Activated naive CD8-positive, alpha-beta T cell (primary cell): ENCODE results near the gene ATOH8.

Experiments
- H3K27ac Mint-ChIP-seq: one replicate; pipeline ENCODE4 v1.8.0; 2021; ENCODE audit warnings: mixed read lengths
- H3K27me3 Mint-ChIP-seq: one replicate; pipeline ENCODE4 v1.8.0; 2021; ENCODE audit warnings: mixed read lengths
- H3K36me3 Mint-ChIP-seq: one replicate; pipeline ENCODE4 v1.8.0; 2021; ENCODE audit warnings: mixed read lengths
- H3K4me1 Mint-ChIP-seq: one replicate; pipeline ENCODE4 v1.8.0; 2021; ENCODE audit warnings: low read depth, mixed read lengths
- H3K4me3 Mint-ChIP-seq: one replicate; pipeline ENCODE4 v1.8.0; 2021; ENCODE audit warnings: mild to moderate bottlenecking, mixed read lengths
- H3K9me3 Mint-ChIP-seq: one replicate; pipeline ENCODE4 v1.8.0; 2021; ENCODE audit warnings: low read depth, mixed read lengths

Gene ATOH8, protein sequence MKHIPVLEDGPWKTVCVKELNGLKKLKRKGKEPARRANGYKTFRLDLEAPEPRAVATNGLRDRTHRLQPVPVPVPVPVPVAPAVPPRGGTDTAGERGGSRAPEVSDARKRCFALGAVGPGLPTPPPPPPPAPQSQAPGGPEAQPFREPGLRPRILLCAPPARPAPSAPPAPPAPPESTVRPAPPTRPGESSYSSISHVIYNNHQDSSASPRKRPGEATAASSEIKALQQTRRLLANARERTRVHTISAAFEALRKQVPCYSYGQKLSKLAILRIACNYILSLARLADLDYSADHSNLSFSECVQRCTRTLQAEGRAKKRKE

GRCh38 chr2:85753525-85754312, at the start of gene ATOH8:
Gene ATOH8, plus strand, starts transcription at chr2:85753991. Its CDS starts 199 bp downstream, at chr2:85754190.
- Mint-ChIP-seq H3K27ac (no peak within 1 kb of the TSS), H3K36me3 (no peaks in the 10 kb centered on the region), H3K4me3 (peak within 1 kb of the TSS; percentile 84), H3K4me1 (peaks cover 13% of the 10 kb centered on the region), H3K9me3 (no peaks in the 10 kb centered on the region), H3K27me3 (peaks cover 35% of the 10 kb centered on the region)

- H3K36me3 Mint-ChIP-seq: no peaks in the 10 kb centered on the region
- H3K4me1 Mint-ChIP-seq: peaks cover 22% of the 10 kb centered on the region
- no peaks in the 10 kb centered on the region for H3K9me3 Mint-ChIP-seq
- H3K4me3 Mint-ChIP-seq: no peak overlapping the region
- no peak overlapping the region for H3K27ac Mint-ChIP-seq
- peaks cover 3% of the 10 kb centered on the region for H3K27me3 Mint-ChIP-seq
These were observed 49.8 kb upstream of the ATOH8 start for GRCh38 chr2:85704038-85704437.

DNA sequence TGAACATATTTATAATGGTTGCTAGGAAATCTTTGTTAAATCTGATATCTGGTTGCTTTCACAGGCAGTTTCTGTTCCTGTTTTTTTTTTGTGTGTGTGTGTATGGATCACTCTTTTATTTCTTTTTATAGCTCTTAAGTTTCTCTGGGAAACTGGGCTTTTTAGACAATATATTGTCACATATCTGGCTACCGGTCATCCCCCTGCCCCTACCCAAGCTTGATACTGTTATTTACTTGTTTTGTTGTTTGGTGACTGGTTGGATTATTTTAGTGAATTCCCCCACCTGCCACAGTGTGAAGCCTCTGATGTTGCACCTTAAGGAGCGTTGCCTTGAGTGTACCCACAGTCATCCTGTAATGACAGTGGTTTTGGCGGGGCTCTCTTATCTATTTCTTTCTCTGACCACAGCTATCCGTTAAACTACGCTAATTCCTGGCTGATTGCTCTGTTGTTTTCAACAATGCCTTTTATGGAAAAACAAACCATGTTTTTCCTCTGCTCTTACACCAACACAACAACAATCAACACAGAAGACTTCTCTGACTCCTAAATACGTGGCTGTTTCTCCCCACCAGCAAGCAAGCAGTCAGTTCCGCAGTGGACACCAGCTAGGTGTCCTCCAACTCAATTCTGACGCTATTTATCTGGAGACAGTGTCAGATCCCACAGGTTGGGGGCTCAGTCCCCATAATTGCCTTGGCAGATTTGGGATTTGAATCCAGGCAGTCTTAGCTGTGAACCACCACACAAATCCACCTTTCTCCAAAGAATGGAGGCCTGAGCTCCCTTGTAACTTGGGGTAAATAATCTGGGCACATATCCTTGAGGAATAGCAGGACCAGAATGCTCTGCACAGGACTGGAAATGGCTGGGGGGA, 48.8 kb upstream of the ATOH8 start:
- Mint-ChIP-seq H3K9me3 (no peaks in the 10 kb centered on the region), H3K36me3 (no peaks in the 10 kb centered on the region), H3K27ac (no peak overlapping the region), H3K27me3 (peaks cover 3% of the 10 kb centered on the region), H3K4me3 (no peak overlapping the region), H3K4me1 (peaks cover 22% of the 10 kb centered on the region)

DNA sequence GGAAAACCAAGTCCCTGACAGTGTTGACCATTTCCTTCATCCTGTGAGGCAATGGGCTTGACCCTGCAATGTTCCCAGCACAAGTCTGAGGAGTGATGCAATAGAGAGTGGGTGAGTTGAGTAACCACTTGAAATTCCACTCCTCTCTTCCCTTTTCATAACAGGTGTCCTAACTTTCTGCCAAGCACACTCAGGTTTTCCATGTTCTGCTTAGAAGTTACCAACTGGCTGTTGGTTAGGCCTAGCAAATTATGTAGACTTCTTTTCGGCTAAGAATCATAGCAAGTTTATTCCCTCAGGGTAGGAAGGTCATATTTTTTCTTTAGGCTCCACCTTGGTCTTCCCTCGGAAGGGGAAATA, 48.1 kb upstream of the ATOH8 start:
- Mint-ChIP-seq H3K9me3 (no peaks in the 10 kb centered on the region), H3K4me1 (peaks cover 22% of the 10 kb centered on the region), H3K27me3 (peaks cover 3% of the 10 kb centered on the region), H3K4me3 (no peak overlapping the region), H3K36me3 (no peaks in the 10 kb centered on the region), H3K27ac (no peak overlapping the region)

GRCh38 chr2:85706063-85706462, 47.7 kb upstream of the ATOH8 start:
- Mint-ChIP-seq H3K27ac (no peak overlapping the region), H3K4me3 (no peak overlapping the region), H3K27me3 (peaks cover 3% of the 10 kb centered on the region), H3K4me1 (peaks cover 22% of the 10 kb centered on the region), H3K9me3 (no peaks in the 10 kb centered on the region), H3K36me3 (no peaks in the 10 kb centered on the region)

- H3K27me3 Mint-ChIP-seq: peaks cover 3% of the 10 kb centered on the region
- no peaks in the 10 kb centered on the region for H3K9me3 Mint-ChIP-seq
- peaks cover 19% of the 10 kb centered on the region for H3K4me1 Mint-ChIP-seq
- H3K4me3 Mint-ChIP-seq: no peak overlapping the region
- no peak overlapping the region for H3K27ac Mint-ChIP-seq
- no peaks in the 10 kb centered on the region for H3K36me3 Mint-ChIP-seq
These were observed 47.0 kb upstream of the ATOH8 start for GRCh38 chr2:85706599-85707296.

DNA sequence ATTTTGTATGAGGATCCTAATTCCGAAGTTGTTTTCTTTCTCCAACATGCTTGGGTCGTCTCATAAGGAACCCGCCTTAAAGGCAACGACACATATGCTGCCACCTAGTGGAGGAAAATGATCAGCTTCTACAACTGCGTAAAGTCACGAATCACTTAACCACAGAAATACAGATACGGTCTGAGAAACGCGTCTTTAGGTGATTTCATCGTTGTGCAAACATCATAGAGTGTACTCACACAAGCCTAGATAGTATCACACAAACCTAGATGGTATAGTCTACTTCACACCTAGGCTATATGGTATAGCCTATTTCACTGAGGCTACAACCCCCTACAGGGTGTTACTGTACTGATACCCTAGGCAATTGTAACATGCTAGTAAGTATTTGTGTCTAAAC, 46.5 kb upstream of the ATOH8 start:
- Mint-ChIP-seq H3K9me3 (no peaks in the 10 kb centered on the region), H3K4me1 (peaks cover 14% of the 10 kb centered on the region), H3K36me3 (no peaks in the 10 kb centered on the region), H3K27ac (no peak overlapping the region), H3K4me3 (no peak overlapping the region), H3K27me3 (peaks cover 3% of the 10 kb centered on the region)

DNA sequence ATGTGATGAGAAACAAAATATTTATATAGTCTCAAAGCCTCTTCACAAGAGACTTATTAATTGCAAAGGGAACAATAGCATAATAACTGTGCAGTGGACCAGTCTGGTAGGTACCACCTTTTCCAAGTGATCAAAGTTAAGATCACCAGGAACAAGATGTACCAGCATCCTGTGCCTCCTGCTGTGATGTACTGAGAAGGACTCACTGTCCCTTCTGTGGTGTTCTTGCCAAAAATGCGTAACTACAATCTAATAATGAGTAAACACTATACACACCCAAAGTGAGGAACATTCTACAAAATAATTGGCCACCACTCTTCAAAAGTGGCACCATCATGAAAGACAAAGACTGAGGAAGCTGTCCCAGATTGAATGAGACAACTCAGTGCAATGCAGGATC, 45.1 kb upstream of the ATOH8 start:
- H3K27ac Mint-ChIP-seq: no peak overlapping the region
- peaks cover 4% of the 10 kb centered on the region for H3K4me1 Mint-ChIP-seq
- no peaks in the 10 kb centered on the region for H3K36me3 Mint-ChIP-seq
- peaks cover 3% of the 10 kb centered on the region for H3K27me3 Mint-ChIP-seq
- no peak overlapping the region for H3K4me3 Mint-ChIP-seq
- H3K9me3 Mint-ChIP-seq: no peaks in the 10 kb centered on the region

DNA sequence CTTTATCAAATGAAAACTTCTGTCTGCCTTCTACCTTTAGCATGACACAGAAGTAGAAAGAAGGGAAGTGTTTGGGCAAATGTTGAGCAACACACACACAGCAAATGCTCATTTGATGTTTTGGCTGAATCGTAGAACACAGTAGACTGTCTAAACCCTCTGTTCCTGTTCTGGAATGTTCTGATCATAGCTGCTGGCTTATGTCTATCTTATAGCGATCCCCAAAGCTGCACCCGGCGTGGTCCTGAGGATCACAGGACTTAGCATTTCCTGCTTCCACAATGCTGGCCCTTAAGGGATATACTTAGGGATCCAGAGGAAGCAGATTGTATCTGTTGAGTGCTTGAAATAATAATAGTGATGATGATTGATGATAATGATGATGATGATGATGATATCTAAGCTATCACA, 44.4 kb upstream of the ATOH8 start:
- H3K4me3 Mint-ChIP-seq: no peak overlapping the region
- no peak overlapping the region for H3K27ac Mint-ChIP-seq
- H3K36me3 Mint-ChIP-seq: no peaks in the 10 kb centered on the region
- H3K4me1 Mint-ChIP-seq: peaks cover 7% of the 10 kb centered on the region
- peaks cover 3% of the 10 kb centered on the region for H3K27me3 Mint-ChIP-seq
- H3K9me3 Mint-ChIP-seq: no peaks in the 10 kb centered on the region

DNA sequence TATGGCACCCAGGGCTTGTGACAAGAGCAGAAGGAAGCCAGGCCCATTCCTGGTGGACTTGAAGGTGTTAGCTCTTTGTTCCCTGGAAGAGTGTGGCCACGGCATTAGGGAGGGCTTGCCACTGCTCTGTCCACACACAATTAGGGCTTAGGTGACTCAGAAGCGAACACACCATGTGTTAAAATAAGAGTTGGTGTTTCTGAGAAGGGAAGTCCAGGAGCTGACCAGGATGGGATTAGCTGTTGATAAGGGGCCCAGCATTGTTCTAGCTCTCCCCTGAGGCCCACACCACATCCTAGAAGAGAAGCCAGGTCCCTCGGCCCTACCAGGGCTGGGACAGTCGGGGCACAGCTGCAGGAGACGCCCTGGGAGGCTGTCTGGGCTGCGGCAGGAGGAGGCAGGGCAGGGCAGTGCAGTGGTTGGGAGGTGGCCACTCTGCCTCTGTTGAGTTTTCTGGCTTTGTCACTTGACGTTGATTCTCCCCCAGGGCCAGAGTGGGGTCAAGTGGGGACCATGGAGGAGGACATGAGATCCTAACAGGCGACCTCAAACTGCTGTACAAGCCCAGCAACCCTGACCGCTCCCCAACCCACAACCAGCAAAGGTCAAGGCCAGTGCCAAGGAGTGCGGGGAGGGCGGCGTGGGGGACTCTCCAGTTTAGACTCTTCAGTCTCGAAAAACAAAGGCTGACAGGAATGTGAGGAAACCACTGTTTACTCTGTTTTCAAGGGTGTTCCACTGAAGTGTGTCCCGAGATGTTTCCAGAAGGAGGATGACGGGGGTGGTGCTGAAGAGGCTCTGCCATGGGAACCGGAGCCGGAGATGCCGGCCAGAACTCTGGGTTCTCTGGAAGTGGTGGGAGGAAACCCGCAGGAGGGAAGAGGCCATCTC, 42.9 kb upstream of the ATOH8 start:
- Mint-ChIP-seq H3K4me3 (no peak overlapping the region), H3K9me3 (no peaks in the 10 kb centered on the region), H3K27ac (no peak overlapping the region), H3K4me1 (peaks cover 11% of the 10 kb centered on the region), H3K27me3 (peaks cover 3% of the 10 kb centered on the region), H3K36me3 (no peaks in the 10 kb centered on the region)

GRCh38 chr2:85711578-85712060, 42.2 kb upstream of the ATOH8 start:
- Mint-ChIP-seq H3K4me1 (peaks cover 11% of the 10 kb centered on the region), H3K4me3 (no peak overlapping the region), H3K27ac (no peak overlapping the region), H3K36me3 (no peaks in the 10 kb centered on the region), H3K9me3 (no peaks in the 10 kb centered on the region), H3K27me3 (peaks cover 3% of the 10 kb centered on the region)

DNA sequence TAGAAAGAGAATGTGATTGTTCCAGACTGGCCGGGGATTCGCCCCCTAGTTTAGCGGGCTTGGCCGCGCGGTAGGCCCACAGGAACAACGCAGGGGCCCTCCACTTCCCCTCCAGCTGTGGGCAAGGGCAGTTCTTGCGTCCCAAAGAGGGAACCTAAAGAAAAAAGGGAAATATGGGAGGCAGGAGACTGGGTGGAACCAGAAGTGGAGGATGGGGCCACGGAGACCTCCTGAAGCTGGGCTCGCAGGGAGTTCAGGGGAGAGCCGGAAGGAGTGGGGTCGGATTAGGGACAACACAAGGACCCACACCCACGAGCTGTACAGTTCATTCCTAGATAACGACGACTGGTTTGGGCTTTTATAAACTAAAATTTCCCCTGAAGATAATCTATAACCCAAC, 41.5 kb upstream of the ATOH8 start:
- Mint-ChIP-seq H3K27ac (no peak overlapping the region), H3K9me3 (no peaks in the 10 kb centered on the region), H3K4me1 (peaks cover 11% of the 10 kb centered on the region), H3K27me3 (peaks cover 3% of the 10 kb centered on the region), H3K36me3 (no peaks in the 10 kb centered on the region), H3K4me3 (no peak overlapping the region)

GRCh38 chr2:85712849-85713612, 40.8 kb upstream of the ATOH8 start:
- H3K27ac Mint-ChIP-seq: no peak overlapping the region
- no peak overlapping the region for H3K4me3 Mint-ChIP-seq
- peaks cover 1% of the 10 kb centered on the region for H3K27me3 Mint-ChIP-seq
- H3K4me1 Mint-ChIP-seq: peaks cover 11% of the 10 kb centered on the region
- no peaks in the 10 kb centered on the region for H3K36me3 Mint-ChIP-seq
- H3K9me3 Mint-ChIP-seq: no peaks in the 10 kb centered on the region
